PFSK-1 (cell line): ENCODE measurements around the gene SCRT2.

Source experiments
- POLR2AphosphoS5 ChIP-seq: IDR thresholded peaks from 2 replicates; pipeline ENCODE4 v1.6.1; 2012; ENCODE audit warnings: low read depth, mild to moderate bottlenecking, control low read depth, low read length, moderate library complexity
- SIN3A ChIP-seq: IDR thresholded peaks from 2 replicates; pipeline ENCODE4 v1.6.1; 2012; ENCODE audit warnings: mild to moderate bottlenecking, low read length, moderate library complexity, borderline replicate concordance; ENCODE audit not compliant: insufficient read depth
- TAF1 ChIP-seq: IDR thresholded peaks from 2 replicates; pipeline ENCODE4 v1.6.1; 2012; ENCODE audit warnings: low read length, control low read depth, borderline replicate concordance; ENCODE audit not compliant: insufficient read depth

DNA sequence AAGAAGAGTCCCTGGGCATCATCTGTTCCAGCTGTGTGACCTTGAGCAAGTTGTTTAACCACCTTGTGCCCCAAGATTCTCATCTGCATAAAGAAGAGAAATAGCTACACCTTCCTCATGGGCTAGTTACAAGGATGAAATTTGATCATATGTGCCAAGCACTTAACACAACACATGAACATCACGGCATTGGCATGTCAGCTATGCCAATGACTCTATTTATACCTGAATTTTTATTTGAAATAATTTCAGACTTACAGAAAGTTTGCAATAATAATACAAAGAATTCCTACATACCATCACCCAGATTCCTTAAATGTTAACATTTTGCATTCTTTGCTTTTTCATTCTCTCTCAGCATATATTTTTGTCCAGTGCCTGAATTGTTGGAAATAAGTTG lies 44.5 kb downstream of the SCRT2 start:
- TF ChIP-seq POLR2AphosphoS5: no peak
- TF ChIP-seq TAF1: no peak
- no peak for TF ChIP-seq SIN3A
